Endothelial cell of umbilical vein (primary cell): ENCODE results near the gene CLDND1. TPM values are rescaled to one million over a fixed set of nuclear protein-coding genes. Genes with fewer than 3 reads are reported as not detected.

Source experiments
- BruUV-seq: library from RNA; stranded (reverse); fragments of 400-500 nt; replicated peaks from 2 replicates; lab custom pipeline; 2021; lab: Mats Ljungman, UMichigan
- CTCF ChIA-PET: fragments of 300-600, 350-600 bp; sonication (Branson Sonifier 250); formaldehyde crosslinking; loops from one replicate; lab custom pipeline; 2021; ENCODE audit warnings: antibody characterized with exemption, inconsistent platforms; lab: Charles Lee
- POLR2A ChIA-PET: fragments of 300-600, 350-600 bp; sonication (Branson Sonifier 250); formaldehyde crosslinking; loops from one replicate; lab custom pipeline; 2021; ENCODE audit warnings: antibody characterized with exemption, inconsistent platforms; lab: Charles Lee
- DNase-seq: peaks from one replicate; pipeline ENCODE4 v3.0.0-alpha.2; 2011; ENCODE audit warnings: low read depth, low spot score
- FAIRE-seq: peaks from 2 replicates; lab custom pipeline; 2011; peaks lifted over from hg19 to GRCh38; lab: Jason Lieb, UNC
- H2AFZ ChIP-seq: 2 replicates; pipeline ENCODE4 v1.6.0; 2012; ENCODE audit warnings: low read depth, low read length, control low read depth, inconsistent platforms
- H3K27ac ChIP-seq: 2 replicates; pipeline ENCODE4 v1.5.1; 2011; ENCODE audit warnings: low read depth, mild to moderate bottlenecking, control low read depth, low read length, moderate library complexity; ENCODE audit not compliant: insufficient read depth
- H3K27me3 ChIP-seq, 2 experiments: 2 replicates each; pipeline versions ENCODE4 v1.6.0 to v1.6.1; 2011; ENCODE audit warnings: low read length in 2 of 2, mixed read lengths in 1 of 2; ENCODE audit not compliant: control insufficient read depth in 2 of 2, insufficient read depth in 2 of 2
- H3K36me3 ChIP-seq, 2 experiments: 2 replicates in 1 of 2; 3 replicates in 1 of 2; pipeline ENCODE4 v1.5.1; 2011; ENCODE audit warnings: low read length in 2 of 2, mild to moderate bottlenecking in 1 of 2, moderate library complexity in 1 of 2; ENCODE audit not compliant: control insufficient read depth in 2 of 2, insufficient read depth in 2 of 2; ENCODE audit errors: extremely low read depth in 1 of 2
- H3K4me1 ChIP-seq: 3 replicates; pipeline ENCODE4 v1.5.1; 2011; ENCODE audit warnings: mild to moderate bottlenecking, low read length; ENCODE audit not compliant: control insufficient read depth, insufficient read depth; ENCODE audit errors: extremely low read depth
- H3K4me2 ChIP-seq: 2 replicates; pipeline ENCODE4 v1.6.1; 2011; ENCODE audit warnings: low read length, control low read depth, mixed read lengths; ENCODE audit not compliant: insufficient read depth
- H3K4me3 ChIP-seq, 3 experiments: fragments of 200-600 bp in 1 of 3; sonication (generic), shearing (Covaris generic) in 1 of 3; replicated peaks in 1 of 3; 2 replicates each; pipeline ENCODE4 v1.5.1; 2011 to 2016; ENCODE audit warnings: control low read depth in 3 of 3, low read length in 3 of 3, mild to moderate bottlenecking in 2 of 3, inconsistent platforms in 1 of 3, low read depth in 1 of 3, moderate library complexity in 1 of 3; ENCODE audit not compliant: insufficient read depth in 1 of 3
- H3K79me2 ChIP-seq: 2 replicates; pipeline ENCODE4 v1.6.0; 2012; ENCODE audit warnings: low read length, inconsistent platforms; ENCODE audit not compliant: control insufficient read depth, insufficient read depth
- H3K9ac ChIP-seq: replicated peaks from 2 replicates; pipeline ENCODE3; 2011; ENCODE audit warnings: low read length, control low read depth; ENCODE audit not compliant: insufficient read depth; ENCODE audit errors: extremely low read depth
- H3K9me1 ChIP-seq: replicated peaks from 3 replicates; pipeline ENCODE4 v1.6.0; 2011; ENCODE audit warnings: mild to moderate bottlenecking, low read length; ENCODE audit not compliant: control insufficient read depth, insufficient read depth; ENCODE audit errors: extremely low read depth
- H3K9me3 ChIP-seq: replicated peaks from 2 replicates; pipeline ENCODE4 v1.5.1; 2012; ENCODE audit warnings: low read length, inconsistent platforms; ENCODE audit not compliant: control insufficient read depth, insufficient read depth
- H4K20me1 ChIP-seq: replicated peaks from 2 replicates; pipeline ENCODE3; 2011; ENCODE audit warnings: mild to moderate bottlenecking, low read length; ENCODE audit not compliant: control insufficient read depth, insufficient read depth; ENCODE audit errors: extremely low read depth
- EZH2 ChIP-seq: IDR thresholded peaks from 2 replicates; pipeline ENCODE4 v1.6.1; 2012; ENCODE audit warnings: borderline replicate concordance, low read depth, mild to moderate bottlenecking, moderate library complexity, low read length, inconsistent platforms; ENCODE audit not compliant: severe bottlenecking
- FOS ChIP-seq: IDR thresholded peaks from 2 replicates; pipeline ENCODE4 v1.6.1; 2011; ENCODE audit warnings: mild to moderate bottlenecking, low read length, moderate library complexity, borderline replicate concordance; ENCODE audit not compliant: insufficient read depth
- GATA2 ChIP-seq: IDR thresholded peaks from 2 replicates; pipeline ENCODE4 v1.7.0; 2011; ENCODE audit warnings: low read depth, mild to moderate bottlenecking, moderate library complexity, mixed read lengths, low read length; ENCODE audit not compliant: insufficient read length, insufficient read depth
- JUN ChIP-seq: IDR thresholded peaks from 2 replicates; pipeline ENCODE4 v1.6.1; 2011; ENCODE audit warnings: borderline replicate concordance, low read depth; ENCODE audit not compliant: insufficient read length, insufficient read depth
- MYC ChIP-seq: IDR thresholded peaks from one replicate; pipeline ENCODE4 v1.6.1; 2011; ENCODE audit warnings: mild to moderate bottlenecking, low read depth, low read length
- POLR2A ChIP-seq: IDR thresholded peaks from 2 replicates; pipeline ENCODE4 v1.6.1; 2012; ENCODE audit warnings: low read depth, mild to moderate bottlenecking, control low read depth, low read length
- POLR2AphosphoS5 ChIP-seq: IDR thresholded peaks from 2 replicates; pipeline ENCODE4 v1.6.1; 2012; ENCODE audit warnings: low read depth, mild to moderate bottlenecking, control low read depth, low read length, moderate library complexity; ENCODE audit not compliant: insufficient read depth
- dilution Hi-C: fragments of 300-500 bp; cut with MboI; formaldehyde crosslinking; loops from one replicate; pipeline ENCODE4 v1.15.0; 2019; ENCODE audit warnings: low sequenced_read_pairs; ENCODE audit not compliant: extremely low pct_ligation_motif_present
- intact Hi-C: fragments of 100-400 bp; cut with micrococcal nuclease; formaldehyde crosslinking; loops from one replicate; pipeline ENCODE4 v1.10.0; 2022
- polyA plus RNA-seq, 4 experiments: library from polyadenylated mRNA; depleted of rRNA in 3 of 4; stranded (reverse) in 3 of 4; unstranded in 1 of 4; fragments of >200 nt; gene quantifications; 2 replicates each; pipeline versions ENCODE4 v1.2.1 to v1.2.3, GENCODE V29; 2011 to 2012; ENCODE audit warnings: missing spikeins in 1 of 4
- total RNA-seq: library from RNA; stranded (reverse); gene quantifications from 2 replicates; pipeline ENCODE4 v1.2.3, GENCODE V29; 2021
- TF ChIP-seq, protein P1 (sequence below), 2 donors: IDR thresholded peaks; 1 replicate in 1 of 2; 2 replicates in 1 of 2; pipeline ENCODE4 v1.5.1; 2011; ENCODE audit warnings: low read length in 2 of 2, mild to moderate bottlenecking in 2 of 2, moderate library complexity in 2 of 2, control low read depth in 1 of 2, inconsistent platforms in 1 of 2, low read depth in 1 of 2; ENCODE audit not compliant: insufficient read depth in 1 of 2; ENCODE audit errors: extremely low read depth in 1 of 2
- TF ChIP-seq, protein P2 (sequence below): IDR thresholded peaks from 2 replicates; pipeline ENCODE4 v1.6.1; 2011; ENCODE audit not compliant: insufficient read depth, insufficient read length

The CLDND1 gene
- total and polyA plus RNA-seq, 2 donors (not counting 3 experiments of a cell fraction or from before 2014, with no cell fraction given) = 101 to 214 TPM

DNA sequence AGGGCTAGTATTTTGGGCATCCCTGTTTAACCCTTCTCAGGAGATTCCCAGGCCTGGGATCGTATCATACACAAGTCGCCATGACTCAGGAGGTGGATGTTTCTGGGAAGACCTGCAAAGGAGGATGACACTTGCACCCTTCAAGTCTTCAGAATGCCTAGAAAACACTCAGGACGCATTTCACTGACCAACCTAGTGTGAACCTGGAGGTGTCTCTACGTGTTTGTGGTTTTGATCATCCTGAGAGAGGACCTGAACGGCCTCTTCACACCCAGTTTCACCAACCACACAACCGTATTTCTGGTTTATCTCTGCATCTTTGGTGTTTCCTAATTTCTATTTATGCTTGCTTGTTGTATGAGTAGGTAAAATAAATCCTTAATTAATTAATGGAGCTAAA is 2.8 kb upstream of the CLDND1 start:
- DNase-seq (no peak), FAIRE-seq (no peak)
- Histone ChIP-seq H3K79me2 (peaks cover 18% of the 10 kb centered on the region), H3K9me1 (no peaks in the 10 kb centered on the region), H3K9me3 (no peaks in the 10 kb centered on the region), H2AFZ (no peak overlapping the region), H3K27ac (no peak overlapping the region), H3K9ac (no peak overlapping the region), H4K20me1 (peaks cover 5% of the 10 kb centered on the region), H3K4me3 (no peak overlapping the region), H3K4me1 (peaks cover 13% of the 10 kb centered on the region), H3K4me2 (no peak overlapping the region), H3K36me3 (peaks cover 0 to 3% of the 10 kb centered on the region in 2 experiments), H3K27me3 (peaks cover 3 to 8% of the 10 kb centered on the region in 2 experiments)
- ChIA-PET CTCF (no interaction called here), POLR2A (no interaction called here)
- BruUV-seq = no TSS peak
- intact Hi-C loops (loop anchor here (10.0 kb wide), 1 partner anchor 761 kb away; the partner anchor contains the start of gene ARL6), dilution Hi-C loops (no loop called here)
- no peak for TF ChIP-seq POLR2A
- no peak for TF ChIP-seq FOS
- no peak for TF ChIP-seq GATA2
- no peak for TF ChIP-seq JUN
- no peak for TF ChIP-seq EZH2
- no peak for TF ChIP-seq MYC
- no peak for TF ChIP-seq POLR2AphosphoS5
- TF ChIP-seq, protein P1, sequence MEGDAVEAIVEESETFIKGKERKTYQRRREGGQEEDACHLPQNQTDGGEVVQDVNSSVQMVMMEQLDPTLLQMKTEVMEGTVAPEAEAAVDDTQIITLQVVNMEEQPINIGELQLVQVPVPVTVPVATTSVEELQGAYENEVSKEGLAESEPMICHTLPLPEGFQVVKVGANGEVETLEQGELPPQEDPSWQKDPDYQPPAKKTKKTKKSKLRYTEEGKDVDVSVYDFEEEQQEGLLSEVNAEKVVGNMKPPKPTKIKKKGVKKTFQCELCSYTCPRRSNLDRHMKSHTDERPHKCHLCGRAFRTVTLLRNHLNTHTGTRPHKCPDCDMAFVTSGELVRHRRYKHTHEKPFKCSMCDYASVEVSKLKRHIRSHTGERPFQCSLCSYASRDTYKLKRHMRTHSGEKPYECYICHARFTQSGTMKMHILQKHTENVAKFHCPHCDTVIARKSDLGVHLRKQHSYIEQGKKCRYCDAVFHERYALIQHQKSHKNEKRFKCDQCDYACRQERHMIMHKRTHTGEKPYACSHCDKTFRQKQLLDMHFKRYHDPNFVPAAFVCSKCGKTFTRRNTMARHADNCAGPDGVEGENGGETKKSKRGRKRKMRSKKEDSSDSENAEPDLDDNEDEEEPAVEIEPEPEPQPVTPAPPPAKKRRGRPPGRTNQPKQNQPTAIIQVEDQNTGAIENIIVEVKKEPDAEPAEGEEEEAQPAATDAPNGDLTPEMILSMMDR (IDR thresholded peaks at IDR 0.05; ENCODE audit: extremely low read depth in 1 of 2, insufficient read depth in 1 of 2, low read depth in 1 of 2, low read length in 2 of 2) = no peak
- TF ChIP-seq, protein P2, sequence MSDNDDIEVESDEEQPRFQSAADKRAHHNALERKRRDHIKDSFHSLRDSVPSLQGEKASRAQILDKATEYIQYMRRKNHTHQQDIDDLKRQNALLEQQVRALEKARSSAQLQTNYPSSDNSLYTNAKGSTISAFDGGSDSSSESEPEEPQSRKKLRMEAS = no peak
